ENCODE data around the gene ESPL1.

DNA sequence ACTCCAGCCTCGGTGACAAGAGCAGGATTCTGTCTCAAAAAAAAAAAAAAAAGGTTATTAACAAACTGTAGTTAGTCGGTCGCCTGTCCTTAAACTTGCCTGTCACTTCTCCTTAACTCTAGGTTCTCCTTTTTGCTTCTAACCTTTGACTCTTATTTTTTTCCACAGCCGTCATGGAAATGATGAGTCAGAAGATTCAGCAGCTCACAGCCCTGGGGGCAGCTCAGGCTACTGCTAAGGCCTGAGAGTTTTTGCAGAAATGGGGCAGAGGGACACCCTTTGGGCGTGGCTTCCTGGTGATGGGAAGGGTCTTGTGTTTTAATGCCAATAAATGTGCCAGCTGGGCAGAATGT is 31.0 kb downstream of the ESPL1 start:
- TF ChIP-seq, protein P1, sequence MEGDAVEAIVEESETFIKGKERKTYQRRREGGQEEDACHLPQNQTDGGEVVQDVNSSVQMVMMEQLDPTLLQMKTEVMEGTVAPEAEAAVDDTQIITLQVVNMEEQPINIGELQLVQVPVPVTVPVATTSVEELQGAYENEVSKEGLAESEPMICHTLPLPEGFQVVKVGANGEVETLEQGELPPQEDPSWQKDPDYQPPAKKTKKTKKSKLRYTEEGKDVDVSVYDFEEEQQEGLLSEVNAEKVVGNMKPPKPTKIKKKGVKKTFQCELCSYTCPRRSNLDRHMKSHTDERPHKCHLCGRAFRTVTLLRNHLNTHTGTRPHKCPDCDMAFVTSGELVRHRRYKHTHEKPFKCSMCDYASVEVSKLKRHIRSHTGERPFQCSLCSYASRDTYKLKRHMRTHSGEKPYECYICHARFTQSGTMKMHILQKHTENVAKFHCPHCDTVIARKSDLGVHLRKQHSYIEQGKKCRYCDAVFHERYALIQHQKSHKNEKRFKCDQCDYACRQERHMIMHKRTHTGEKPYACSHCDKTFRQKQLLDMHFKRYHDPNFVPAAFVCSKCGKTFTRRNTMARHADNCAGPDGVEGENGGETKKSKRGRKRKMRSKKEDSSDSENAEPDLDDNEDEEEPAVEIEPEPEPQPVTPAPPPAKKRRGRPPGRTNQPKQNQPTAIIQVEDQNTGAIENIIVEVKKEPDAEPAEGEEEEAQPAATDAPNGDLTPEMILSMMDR (IDR thresholded peaks at IDR 0.05): peak in 1 of 6 experiments; percentile 10
- no peak for TF ChIP-seq POLR2A (IDR thresholded peaks at IDR 0.05)

Measured in adrenal gland (tissue), 5 donors.